ENCODE measurements around the gene PHOX2A. TPM values are rescaled to one million over a fixed set of nuclear protein-coding genes. Genes with fewer than 3 reads are reported as not detected.

The PHOX2A gene
- total RNA-seq, 1 experiment from 2014 or later, result not detected

DNA sequence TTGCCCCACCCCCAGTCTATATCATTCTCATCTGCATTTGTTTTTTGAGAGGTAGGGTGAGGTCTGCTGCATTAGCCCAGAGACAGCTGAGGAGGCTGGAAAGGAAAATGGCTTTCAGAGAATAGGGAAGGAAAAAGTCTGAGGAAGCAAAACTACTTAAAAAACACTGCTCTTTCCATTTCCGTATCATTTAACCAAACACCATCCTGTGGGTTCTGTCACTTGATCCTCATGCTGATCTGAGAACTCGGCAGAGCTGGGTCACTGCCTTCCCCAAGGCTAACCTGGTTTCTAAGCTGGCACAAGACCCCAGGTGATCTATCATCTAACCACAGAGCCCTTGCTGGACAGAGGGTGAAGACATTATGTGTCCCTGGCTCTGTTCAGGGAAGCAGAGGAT is 26.1 kb downstream of the PHOX2A start:
- CTCF ChIA-PET, result no interaction called here
- POLR2A ChIA-PET (ENCODE audit: unreplicated experiment), result no interaction called here
- BruUV-seq (replicated peaks), result no TSS peak

DNA sequence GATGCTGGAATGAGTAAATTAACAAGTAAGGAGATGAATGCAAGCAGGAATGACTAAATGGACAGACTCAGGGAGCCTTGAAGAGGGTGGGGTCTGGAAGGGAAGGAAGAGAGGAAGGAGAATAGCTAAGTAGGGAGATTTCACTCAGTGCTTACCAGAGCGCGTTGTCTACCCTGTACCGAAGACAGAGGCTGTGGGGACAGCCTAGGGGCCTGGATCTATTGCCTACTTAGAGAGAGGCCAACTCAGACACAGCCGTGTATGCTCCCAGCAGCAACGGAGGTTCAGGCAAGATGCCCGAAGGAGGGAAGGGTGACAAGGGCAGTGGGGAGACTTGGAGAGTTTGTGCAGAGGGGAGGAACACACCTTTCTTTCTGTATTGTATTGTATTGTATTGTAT is 27.3 kb downstream of the PHOX2A start, which contains the start of gene FOLR2:
FOLR2 (plus strand) TSS at position 157 of the 400 bp plus-strand sequence. CDS start 1,791 bp downstream, outside the sequence.
- H3K79me2 ChIP-seq (ENCODE audit: low read depth), result no peaks in the 10 kb centered on the region
- no peaks in the 10 kb centered on the region; the same call in 1 of the 2 replicates for H3F3A ChIP-seq (ENCODE audit: insufficient read depth, low read depth)
- no peak within 1 kb of the TSS for H2AFZ ChIP-seq
- 0 out of 2 replicates have a peak, but pooled peaks cover 4% of the 10 kb centered on the region for H3K27me3 ChIP-seq (ENCODE audit: insufficient read depth, low read depth)
- no peaks in the 10 kb centered on the region for H4K20me1 ChIP-seq (ENCODE audit: insufficient read depth)
- CTCF ChIA-PET, result interaction anchor here (0.6 kb wide), 1 partner anchor 335 kb away, joined by 4 read pairs; no protein-coding TSS in a partner anchor
- intact Hi-C loops (cut with micrococcal nuclease; ENCODE audit: unreplicated experiment), result no loop called here
- H3K4me1 ChIP-seq (replicated peaks; ENCODE audit: insufficient read depth), result peaks cover under 1% of the 10 kb centered on the region; the same call in 1 of the 2 replicates
- TF ChIP-seq, protein P1, sequence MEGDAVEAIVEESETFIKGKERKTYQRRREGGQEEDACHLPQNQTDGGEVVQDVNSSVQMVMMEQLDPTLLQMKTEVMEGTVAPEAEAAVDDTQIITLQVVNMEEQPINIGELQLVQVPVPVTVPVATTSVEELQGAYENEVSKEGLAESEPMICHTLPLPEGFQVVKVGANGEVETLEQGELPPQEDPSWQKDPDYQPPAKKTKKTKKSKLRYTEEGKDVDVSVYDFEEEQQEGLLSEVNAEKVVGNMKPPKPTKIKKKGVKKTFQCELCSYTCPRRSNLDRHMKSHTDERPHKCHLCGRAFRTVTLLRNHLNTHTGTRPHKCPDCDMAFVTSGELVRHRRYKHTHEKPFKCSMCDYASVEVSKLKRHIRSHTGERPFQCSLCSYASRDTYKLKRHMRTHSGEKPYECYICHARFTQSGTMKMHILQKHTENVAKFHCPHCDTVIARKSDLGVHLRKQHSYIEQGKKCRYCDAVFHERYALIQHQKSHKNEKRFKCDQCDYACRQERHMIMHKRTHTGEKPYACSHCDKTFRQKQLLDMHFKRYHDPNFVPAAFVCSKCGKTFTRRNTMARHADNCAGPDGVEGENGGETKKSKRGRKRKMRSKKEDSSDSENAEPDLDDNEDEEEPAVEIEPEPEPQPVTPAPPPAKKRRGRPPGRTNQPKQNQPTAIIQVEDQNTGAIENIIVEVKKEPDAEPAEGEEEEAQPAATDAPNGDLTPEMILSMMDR (conservative IDR thresholded peaks at IDR 0.05), result no peak
- no peak for TF ChIP-seq EZH2 (IDR thresholded peaks at IDR 0.05; ENCODE audit: low read depth)
- no peak within 1 kb of the TSS for H3K4me2 ChIP-seq
- BruUV-seq (replicated peaks), result no TSS peak
- POLR2A ChIA-PET (ENCODE audit: unreplicated experiment), result interaction anchor here (0.6 kb wide), 4 partner anchors 9 to 1204 kb away, joined by 4 to 15 read pairs (median 6); no protein-coding TSS in a partner anchor
- H3K4me3 ChIP-seq, result no peak within 1 kb of the TSS
- H3K9me3 ChIP-seq (ENCODE audit: insufficient read depth, low read depth), result no peaks in the 10 kb centered on the region
- DNase-seq, result no peak
- no peaks in the 10 kb centered on the region for H3K9me2 ChIP-seq (ENCODE audit: insufficient read depth)
- H3K27ac ChIP-seq, result no peak within 1 kb of the TSS
- H3K36me3 ChIP-seq (ENCODE audit: low read depth), result no peaks in the 10 kb centered on the region

More for the DNA sequence above, 26.1 kb downstream of the PHOX2A start:
- H3K4me3 ChIP-seq, result no peak overlapping the region
- no peak overlapping the region for H3K4me2 ChIP-seq
- H3K27ac ChIP-seq, result no peak overlapping the region
- H2AFZ ChIP-seq, result no peak overlapping the region
- peaks cover 12% of the 10 kb centered on the region for H3K4me1 ChIP-seq (replicated peaks; ENCODE audit: insufficient read depth)
- H3K9me3 ChIP-seq (ENCODE audit: insufficient read depth, low read depth), result no peaks in the 10 kb centered on the region
- H3K79me2 ChIP-seq (ENCODE audit: low read depth), result no peaks in the 10 kb centered on the region
- H4K20me1 ChIP-seq (ENCODE audit: insufficient read depth), result no peaks in the 10 kb centered on the region
- DNase-seq, result no peak
- no peak for TF ChIP-seq EZH2 (IDR thresholded peaks at IDR 0.05; ENCODE audit: low read depth)
- TF ChIP-seq, protein P1 (conservative IDR thresholded peaks at IDR 0.05), result no peak
- no peaks in the 10 kb centered on the region for H3K36me3 ChIP-seq (ENCODE audit: low read depth)
- 0 out of 2 replicates have a peak, but pooled peaks cover 4% of the 10 kb centered on the region for H3K27me3 ChIP-seq (ENCODE audit: insufficient read depth, low read depth)
- H3F3A ChIP-seq (ENCODE audit: insufficient read depth, low read depth), result peaks cover 5% of the 10 kb centered on the region
- intact Hi-C loops (cut with micrococcal nuclease; ENCODE audit: unreplicated experiment), result no loop called here
- H3K9me2 ChIP-seq (ENCODE audit: insufficient read depth), result no peaks in the 10 kb centered on the region

DNA sequence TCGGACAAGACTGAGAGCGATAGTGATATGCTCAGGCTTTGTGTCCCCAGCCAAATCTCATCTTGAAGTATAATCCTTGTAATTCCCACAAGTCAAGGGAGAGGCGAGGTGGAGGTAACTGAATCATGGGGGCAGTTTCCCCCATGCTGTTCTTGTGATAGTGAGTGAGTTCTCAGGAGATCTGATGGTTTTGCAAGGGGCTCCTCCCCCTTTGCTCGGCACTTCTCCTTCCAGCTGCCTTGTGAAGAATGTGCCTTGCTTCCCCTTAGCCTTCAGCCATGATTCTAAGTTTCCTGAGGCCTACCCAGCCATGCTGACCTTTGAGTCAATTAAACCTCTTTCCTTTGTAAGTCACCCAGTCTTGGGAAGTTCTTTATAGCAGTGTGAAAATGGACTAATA is 34.9 kb downstream of the PHOX2A start:
- H3K4me2 ChIP-seq, result no peak overlapping the region
- intact Hi-C loops (cut with micrococcal nuclease; ENCODE audit: unreplicated experiment), result no loop called here
- no peaks in the 10 kb centered on the region for H4K20me1 ChIP-seq (ENCODE audit: insufficient read depth)
- ChIA-PET CTCF (no interaction called here), POLR2A (ENCODE audit: unreplicated experiment) (no interaction called here)
- H2AFZ ChIP-seq, result no peak overlapping the region
- peaks cover 7% of the 10 kb centered on the region; the same call in 1 of the 2 replicates for H3K4me1 ChIP-seq (replicated peaks; ENCODE audit: insufficient read depth)
- H3K9me3 ChIP-seq (ENCODE audit: insufficient read depth, low read depth), result no peaks in the 10 kb centered on the region; the same call in 1 of the 2 replicates
- no peaks in the 10 kb centered on the region for H3F3A ChIP-seq (ENCODE audit: insufficient read depth, low read depth)
- no peak overlapping the region for H3K4me3 ChIP-seq
- no peak for DNase-seq
- no peaks in the 10 kb centered on the region for H3K36me3 ChIP-seq (ENCODE audit: low read depth)
- no peak overlapping the region for H3K27ac ChIP-seq
- TF ChIP-seq EZH2 (IDR thresholded peaks at IDR 0.05; ENCODE audit: low read depth), result no peak
- TF ChIP-seq, protein P1 (conservative IDR thresholded peaks at IDR 0.05), result no peak
- no TSS peak for BruUV-seq (replicated peaks)
- no peaks in the 10 kb centered on the region for H3K79me2 ChIP-seq (ENCODE audit: low read depth)
- no peaks in the 10 kb centered on the region for H3K9me2 ChIP-seq (ENCODE audit: insufficient read depth)
- H3K27me3 ChIP-seq (ENCODE audit: insufficient read depth, low read depth), result no peaks in the 10 kb centered on the region

Data from PC-9 (cell line).